CD8-positive, alpha-beta memory T cell (primary cell): ENCODE measurements around the gene HLA-DMA. TPM values are rescaled to one million over a fixed set of nuclear protein-coding genes. Genes with fewer than 3 reads are reported as not detected.

ENCODE experiments used
- CTCF ChIA-PET: fragments of 350-600 bp; sonication (Branson Sonifier 250); formaldehyde crosslinking; loops from one replicate; lab custom pipeline; 2021; ENCODE audit warnings: antibody characterized with exemption; lab: Charles Lee
- POLR2A ChIA-PET: fragments of 350-600 bp; sonication (Branson Sonifier 250); formaldehyde crosslinking; loops from one replicate; lab custom pipeline; 2021; ENCODE audit warnings: antibody characterized with exemption; lab: Charles Lee
- DNase-seq, 5 donors: peaks; one replicate each; pipeline versions ENCODE4 v3.0.0 to v3.0.0-alpha.2; 2020 to 2022; ENCODE audit warnings: mixed read lengths in 1 of 5
- H3K27ac ChIP-seq: one replicate; pipeline ENCODE4 v1.7.0; 2013; ENCODE audit warnings: low read depth, mild to moderate bottlenecking, low read length, moderate library complexity
- H3K27me3 ChIP-seq: 2 replicates; pipeline ENCODE4 v1.7.0; 2013; ENCODE audit warnings: low read length, mild to moderate bottlenecking; ENCODE audit not compliant: insufficient read depth, poor library complexity, severe bottlenecking
- H3K36me3 ChIP-seq: 2 replicates; pipeline ENCODE4 v1.7.0; 2013; ENCODE audit warnings: mild to moderate bottlenecking, low read length, moderate library complexity; ENCODE audit not compliant: insufficient read depth
- H3K4me1 ChIP-seq: 2 replicates; pipeline ENCODE4 v1.7.0; 2013; ENCODE audit warnings: mild to moderate bottlenecking, low read length, moderate library complexity; ENCODE audit not compliant: insufficient read depth
- H3K4me3 ChIP-seq: 2 replicates; pipeline ENCODE4 v1.7.0; 2013; ENCODE audit warnings: mild to moderate bottlenecking, low read length
- H3K9me3 ChIP-seq: 2 replicates; pipeline ENCODE4 v1.7.0; 2013; ENCODE audit warnings: mild to moderate bottlenecking, low read length
- H3K27ac Mint-ChIP-seq, 8 donors: one replicate each; pipeline ENCODE4 v1.8.0; 2020 to 2021; ENCODE audit warnings: mixed read lengths in 8 of 8, mild to moderate bottlenecking in 6 of 8, inconsistent platforms in 3 of 8, moderate library complexity in 3 of 8
- H3K27me3 Mint-ChIP-seq, 2 donors: one replicate each; pipeline ENCODE4 v1.8.0; 2020 to 2021; ENCODE audit warnings: mixed read lengths in 2 of 2, mild to moderate bottlenecking in 1 of 2, moderate library complexity in 1 of 2
- H3K36me3 Mint-ChIP-seq, 3 donors: one replicate each; pipeline ENCODE4 v1.8.0; 2020 to 2021; ENCODE audit warnings: mixed read lengths in 3 of 3, inconsistent platforms in 1 of 3, mild to moderate bottlenecking in 1 of 3
- H3K4me1 Mint-ChIP-seq, 3 donors: one replicate each; pipeline ENCODE4 v1.8.0; 2020 to 2021; ENCODE audit warnings: mixed read lengths in 3 of 3, inconsistent platforms in 1 of 3, mild to moderate bottlenecking in 1 of 3
- H3K4me3 Mint-ChIP-seq, 7 donors: one replicate each; pipeline ENCODE4 v1.8.0; 2020 to 2021; ENCODE audit warnings: mixed read lengths in 7 of 7, mild to moderate bottlenecking in 6 of 7, moderate library complexity in 4 of 7, inconsistent platforms in 2 of 7
- H3K9me3 Mint-ChIP-seq, 5 donors: one replicate each; pipeline ENCODE4 v1.8.0; 2020 to 2022; ENCODE audit warnings: mixed read lengths in 5 of 5, mild to moderate bottlenecking in 3 of 5, moderate library complexity in 2 of 5, inconsistent platforms in 1 of 5
- polyA plus RNA-seq: library from polyadenylated mRNA; unstranded; fragments of 300-500 nt; fragmentation: Illumina TruSeq; gene quantifications from one replicate; pipeline ENCODE4 v1.2.3, GENCODE V29; 2021
- total RNA-seq, 2 experiments: library from RNA; stranded (reverse); gene quantifications; one replicate each; pipeline ENCODE4 v1.2.3, GENCODE V29; 2021

Gene HLA-DMA
- total and polyA plus RNA-seq, 3 experiments from 2014 or later = 14.0 to 35.0 (median 16.5) TPM

DNA sequence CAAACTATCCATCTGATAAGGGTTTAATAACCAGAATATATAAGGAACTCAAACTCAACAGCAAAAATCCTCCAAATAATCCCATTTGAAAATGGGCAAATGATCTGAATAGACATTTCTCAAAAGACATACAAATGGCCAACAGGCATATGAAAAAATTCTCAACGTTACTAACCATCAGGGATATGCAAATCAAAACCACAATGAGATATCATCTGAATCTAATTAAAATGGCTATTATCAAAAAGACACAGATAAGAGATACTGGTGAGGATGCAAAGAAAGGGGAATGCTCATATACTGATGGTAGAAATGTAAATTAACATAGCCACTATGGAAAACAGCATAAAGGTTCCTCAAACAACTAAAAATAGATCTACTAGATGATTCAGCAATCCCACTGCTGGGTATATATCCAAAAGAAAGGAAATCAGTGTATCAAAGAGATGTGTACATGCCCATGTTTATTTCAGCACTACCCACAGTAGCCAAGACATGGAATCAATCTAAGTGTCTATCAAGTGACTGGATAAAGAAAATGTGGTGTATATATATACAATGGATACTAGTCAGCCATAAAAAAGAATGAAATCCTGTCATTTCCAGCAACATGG is 9.4 kb upstream of the HLA-DMA start:
- no peak for DNase-seq
- H3K36me3 ChIP-seq = no peaks in the 10 kb centered on the region
- H3K27ac ChIP-seq = no peak overlapping the region
- no peak overlapping the region for H3K4me3 ChIP-seq
- Mint-ChIP-seq H3K9me3 (no peaks in the 10 kb centered on the region), H3K4me3 (peak overlapping the region in 2 of 7 donors; percentile 16 to 34), H3K36me3 (peaks cover 0 to 10% (median 5%) of the 10 kb centered on the region in 3 donors), H3K27me3 (peaks cover 0 to 3% of the 10 kb centered on the region in 2 donors), H3K27ac (peak overlapping the region in 7 of 8 donors; percentile 5 to 64 (median 44)), H3K4me1 (peaks cover 61 to 82% (median 61%) of the 10 kb centered on the region in 3 donors)
- CTCF ChIA-PET = interaction anchor here (0.8 to 16.7 kb wide), 7 partner anchors 8 to 124 kb away, joined by 3 to 270 read pairs (median 8); partner anchors contain the start of genes HLA-DMA and TAP2
- peaks cover 34% of the 10 kb centered on the region for H3K4me1 ChIP-seq
- no peaks in the 10 kb centered on the region for H3K9me3 ChIP-seq
- POLR2A ChIA-PET = interaction anchor here (1.0 to 2.6 kb wide), 3 partner anchors 9 to 29 kb away, joined by 3 to 21 read pairs (median 6); partner anchors contain the start of gene HLA-DMA
- H3K27me3 ChIP-seq = no peaks in the 10 kb centered on the region

DNA sequence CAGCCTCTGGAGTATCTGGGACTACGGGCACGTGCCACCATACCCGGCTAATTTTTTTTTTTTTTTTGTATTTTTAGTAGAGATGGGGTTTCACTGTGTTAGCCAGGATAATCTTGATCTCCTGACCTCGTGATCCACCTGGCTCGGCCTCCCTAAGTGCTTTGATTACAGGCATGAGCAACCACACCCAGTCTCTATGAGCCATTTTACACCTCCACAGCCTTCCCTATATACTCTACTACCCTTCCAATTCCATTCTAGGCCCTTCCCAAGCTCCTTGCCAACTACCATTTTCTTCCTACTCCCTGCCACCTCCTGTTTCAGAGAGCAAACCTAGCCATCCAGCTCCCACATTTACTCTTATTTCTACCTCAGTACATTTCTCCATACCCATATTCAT is 7.7 kb upstream of the HLA-DMA start:
- H3K27ac Mint-ChIP-seq = peak overlapping the region in 4 of 8 donors; percentile 4 to 91 (median 46)
- ChIA-PET CTCF (interaction anchor here (1.5 to 16.7 kb wide), 3 partner anchors 8 to 25 kb away, joined by 7 to 248 read pairs (median 8); partner anchors contain the start of gene HLA-DMA), POLR2A (interaction anchor here (1.2 kb wide), 1 partner anchor 11 kb away, joined by 3 read pairs; no protein-coding TSS in a partner anchor)
- no peak overlapping the region for H3K27ac ChIP-seq
- H3K4me3 Mint-ChIP-seq = no peak overlapping the region
- H3K4me3 ChIP-seq = no peak overlapping the region
- H3K36me3 ChIP-seq = no peaks in the 10 kb centered on the region
- H3K9me3 ChIP-seq = no peaks in the 10 kb centered on the region
- peaks cover 0 to 12% (median 5%) of the 10 kb centered on the region in 3 donors for H3K36me3 Mint-ChIP-seq
- H3K27me3 Mint-ChIP-seq = peaks cover 0 to 3% of the 10 kb centered on the region in 2 donors
- peaks cover 43 to 76% (median 49%) of the 10 kb centered on the region in 3 donors for H3K4me1 Mint-ChIP-seq
- H3K9me3 Mint-ChIP-seq = no peaks in the 10 kb centered on the region
- H3K4me1 ChIP-seq = peaks cover 16% of the 10 kb centered on the region
- H3K27me3 ChIP-seq = no peaks in the 10 kb centered on the region
- no peak for DNase-seq

DNA sequence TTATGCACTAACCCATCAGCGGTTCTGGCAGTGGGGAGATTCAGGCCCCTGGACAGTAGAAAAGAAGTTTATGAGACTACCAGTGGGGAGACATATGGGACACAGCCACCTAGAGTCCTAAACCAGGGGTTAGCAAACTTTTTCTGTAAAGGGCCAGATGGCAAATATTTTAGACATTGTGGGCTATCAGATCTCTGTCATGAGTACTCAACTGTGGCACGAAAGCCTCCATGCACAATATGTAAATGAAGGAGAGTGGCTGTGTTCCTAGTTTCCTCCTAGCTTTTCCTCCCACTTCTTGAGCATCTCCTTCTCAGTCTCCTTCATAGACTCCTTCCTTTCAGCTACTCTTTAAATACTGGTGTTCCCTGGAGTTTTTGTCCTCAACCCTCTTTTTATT is 3.3 kb upstream of the HLA-DMA start:
- Mint-ChIP-seq H3K27me3 (peaks cover 0 to 3% of the 10 kb centered on the region in 2 donors), H3K36me3 (peaks cover 0 to 8% (median 5%) of the 10 kb centered on the region in 3 donors), H3K4me3 (no peak overlapping the region), H3K27ac (peak overlapping the region in 2 of 8 donors; percentile 19 to 52), H3K9me3 (no peaks in the 10 kb centered on the region), H3K4me1 (peaks cover 43 to 72% (median 44%) of the 10 kb centered on the region in 3 donors)
- CTCF ChIA-PET = interaction anchor here (1.4 to 11.0 kb wide), 5 partner anchors 13 to 76 kb away, joined by 4 to 270 read pairs (median 97); partner anchors contain the start of genes BRD2 and HLA-DMB
- Histone ChIP-seq H3K27me3 (no peaks in the 10 kb centered on the region), H3K4me3 (no peak overlapping the region), H3K27ac (no peak overlapping the region), H3K36me3 (no peaks in the 10 kb centered on the region), H3K9me3 (no peaks in the 10 kb centered on the region), H3K4me1 (peaks cover 17% of the 10 kb centered on the region)
- POLR2A ChIA-PET = interaction anchor here (7.8 kb wide), 1 partner anchor 15 kb away, joined by 164 read pairs; the partner anchor contains the start of gene BRD2
- DNase-seq = no peak

DNA sequence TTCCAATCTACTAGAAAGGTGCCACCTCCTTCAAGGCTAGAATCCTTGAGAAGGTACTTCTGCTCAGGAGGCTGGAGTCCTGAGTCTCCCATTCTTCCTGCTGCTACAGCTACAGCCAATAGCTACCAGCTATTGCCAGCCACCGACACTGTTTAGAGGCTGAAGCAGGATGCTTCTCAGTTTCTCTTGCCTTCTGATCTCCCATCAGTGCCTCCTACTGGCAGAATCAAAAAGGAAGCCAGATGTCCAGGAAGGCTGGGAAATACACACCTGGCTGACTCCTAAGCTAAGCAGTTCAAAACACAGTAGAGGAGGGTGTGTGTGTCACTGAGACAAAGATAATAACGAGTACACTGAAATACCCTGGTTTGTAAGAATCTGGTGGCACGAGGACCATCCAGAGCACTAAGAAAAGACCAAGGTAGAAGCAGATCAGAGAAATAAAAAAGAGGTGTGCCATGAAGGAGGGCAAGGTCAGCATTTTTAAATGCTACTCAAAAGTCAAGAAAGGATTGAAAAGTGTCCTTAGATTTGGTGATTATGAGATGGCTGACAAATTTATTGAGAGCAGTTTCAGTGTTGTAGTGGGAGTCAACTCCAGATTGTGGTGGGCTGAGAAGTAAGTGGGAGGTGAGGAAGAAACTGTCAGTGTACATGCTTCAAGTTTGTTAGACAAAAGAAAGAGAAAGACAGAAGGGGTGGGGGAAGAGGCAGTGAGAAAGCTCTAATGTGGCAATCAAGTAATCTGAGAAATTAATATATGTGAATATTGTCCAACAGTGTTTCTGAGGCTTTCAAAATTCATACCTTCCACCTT is 2.3 kb upstream of the HLA-DMA start:
- H3K4me1 ChIP-seq = peaks cover 17% of the 10 kb centered on the region
- Mint-ChIP-seq H3K4me1 (peaks cover 39 to 75% (median 40%) of the 10 kb centered on the region in 3 donors), H3K4me3 (no peak overlapping the region), H3K27me3 (no peaks in the 10 kb centered on the region), H3K36me3 (peaks cover 0 to 9% (median 5%) of the 10 kb centered on the region in 3 donors), H3K9me3 (no peaks in the 10 kb centered on the region), H3K27ac (peak overlapping the region in 3 of 8 donors; percentile 13 to 61 (median 19))
- no peak overlapping the region for H3K4me3 ChIP-seq
- no peaks in the 10 kb centered on the region for H3K36me3 ChIP-seq
- DNase-seq = peak in 2 of 5 donors; percentile 21 to 54
- POLR2A ChIA-PET = interaction anchor here (0.6 to 7.8 kb wide), 5 partner anchors 11 to 1251 kb away, joined by 3 to 164 read pairs (median 4); partner anchors contain the start of gene BRD2
- H3K27ac ChIP-seq = no peak overlapping the region
- H3K27me3 ChIP-seq = no peaks in the 10 kb centered on the region
- no peaks in the 10 kb centered on the region for H3K9me3 ChIP-seq
- CTCF ChIA-PET = interaction anchor here (0.7 to 11.0 kb wide), 12 partner anchors 13 to 117 kb away, joined by 3 to 270 read pairs (median 7); partner anchors contain the start of genes BRD2, HLA-DMB and TAP2

DNA sequence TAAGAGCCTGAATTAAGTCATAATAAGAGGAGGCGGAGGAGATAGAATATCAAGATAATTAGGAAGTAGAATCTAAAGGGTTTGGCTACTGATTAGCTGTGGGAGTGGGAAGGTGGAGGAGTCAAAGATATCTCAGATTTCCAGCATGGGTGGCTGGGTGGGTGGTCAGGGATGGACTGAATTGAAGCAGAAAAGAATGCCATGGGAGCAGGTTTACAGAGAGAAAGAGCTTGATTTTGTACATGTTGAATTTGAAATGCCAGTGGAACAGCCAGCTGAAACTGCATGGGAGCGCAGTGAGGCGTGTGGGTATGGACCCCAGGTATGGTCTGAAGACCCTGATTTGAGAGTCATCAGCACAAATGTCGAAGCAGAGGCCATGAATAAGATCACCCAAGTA is 1.4 kb upstream of the HLA-DMA start:
- no peak overlapping the region for H3K27ac ChIP-seq
- CTCF ChIA-PET = interaction anchor here (1.0 to 11.0 kb wide), 15 partner anchors 12 to 109 kb away, joined by 3 to 270 read pairs (median 8); partner anchors contain the start of genes BRD2, HLA-DMB, PSMB9 and TAP1
- no peaks in the 10 kb centered on the region for H3K9me3 Mint-ChIP-seq
- no peak overlapping the region for H3K4me3 ChIP-seq
- peak overlapping the region in 1 of 8 donors; percentile 53 for H3K27ac Mint-ChIP-seq
- no peaks in the 10 kb centered on the region for H3K27me3 ChIP-seq
- no peaks in the 10 kb centered on the region for H3K36me3 ChIP-seq
- DNase-seq = no peak
- H3K4me1 Mint-ChIP-seq = peaks cover 42 to 76% (median 49%) of the 10 kb centered on the region in 3 donors
- no peaks in the 10 kb centered on the region for H3K27me3 Mint-ChIP-seq
- H3K4me1 ChIP-seq = peaks cover 23% of the 10 kb centered on the region
- H3K4me3 Mint-ChIP-seq = no peak overlapping the region
- H3K36me3 Mint-ChIP-seq = peaks cover 0 to 17% (median 8%) of the 10 kb centered on the region in 3 donors
- POLR2A ChIA-PET = interaction anchor here (0.9 to 7.8 kb wide), 6 partner anchors 9 to 60 kb away, joined by 3 to 164 read pairs (median 6); partner anchors contain the start of genes BRD2 and HLA-DMB
- H3K9me3 ChIP-seq = no peaks in the 10 kb centered on the region

DNA sequence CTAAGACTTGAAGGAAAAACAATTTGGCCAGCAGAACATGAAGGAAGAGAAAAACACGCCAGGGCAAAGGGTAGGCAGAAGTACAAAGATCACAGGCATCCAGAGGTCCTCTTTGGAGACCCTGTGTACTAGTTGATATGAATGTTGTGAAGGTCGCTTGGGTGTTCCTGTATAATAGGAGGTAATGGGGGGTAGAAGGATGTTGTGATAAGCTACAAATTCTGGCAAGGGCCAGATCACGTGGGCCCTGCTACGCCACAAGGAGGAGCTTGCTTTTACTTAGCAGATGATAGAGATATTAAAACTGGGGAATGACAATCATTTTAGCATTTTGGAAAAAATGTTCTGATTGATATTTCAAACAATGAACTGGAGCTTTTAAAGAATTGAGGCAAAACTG is 878 bp upstream of the HLA-DMA start:
- Histone ChIP-seq H3K27me3 (no peaks in the 10 kb centered on the region), H3K36me3 (no peaks in the 10 kb centered on the region), H3K27ac (no peak overlapping the region), H3K9me3 (no peaks in the 10 kb centered on the region), H3K4me1 (peaks cover 23% of the 10 kb centered on the region), H3K4me3 (no peak overlapping the region)
- Mint-ChIP-seq H3K36me3 (peaks cover 0 to 18% (median 8%) of the 10 kb centered on the region in 3 donors), H3K4me3 (no peak overlapping the region), H3K27me3 (no peaks in the 10 kb centered on the region), H3K9me3 (no peaks in the 10 kb centered on the region), H3K27ac (peak overlapping the region in 5 of 8 donors; percentile 30 to 95 (median 84)), H3K4me1 (peaks cover 42 to 80% (median 52%) of the 10 kb centered on the region in 3 donors)
- POLR2A ChIA-PET = interaction anchor here (0.6 to 7.8 kb wide), 13 partner anchors 9 to 115 kb away, joined by 3 to 164 read pairs (median 4); partner anchors contain the start of genes BRD2, HLA-DMB and TAP2
- CTCF ChIA-PET = interaction anchor here (1.1 to 11.0 kb wide), 19 partner anchors 7 to 115 kb away, joined by 3 to 270 read pairs (median 9); partner anchors contain the start of genes BRD2, HLA-DMB, PSMB9 and TAP1
- DNase-seq = no peak

DNA sequence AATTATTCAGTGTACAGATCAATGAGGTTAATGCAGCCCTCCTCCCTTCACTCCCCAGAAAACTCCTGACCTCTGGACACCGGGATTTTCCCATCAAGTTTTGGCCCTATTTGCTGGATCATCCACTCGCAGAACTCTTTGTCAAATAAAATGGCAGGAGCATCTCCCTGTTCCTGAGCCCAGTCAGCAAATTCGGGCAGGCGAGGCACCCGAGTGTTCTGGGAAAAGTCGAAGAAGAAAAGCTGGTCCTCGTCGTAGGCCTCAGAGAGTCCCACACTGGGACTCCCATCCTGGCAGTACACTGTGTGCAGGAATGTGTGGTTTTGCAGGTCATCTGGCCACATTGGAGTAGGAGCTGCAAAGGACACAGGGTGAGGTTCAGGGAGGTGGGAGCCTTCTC is 2.4 kb downstream of the HLA-DMA start:
- Mint-ChIP-seq H3K4me3 (peak overlapping the region in 3 of 7 donors; percentile 14 to 43 (median 30)), H3K27ac (peak overlapping the region in 3 of 8 donors; percentile 53 to 81 (median 72)), H3K27me3 (no peaks in the 10 kb centered on the region), H3K36me3 (peaks cover 0 to 11% (median 4%) of the 10 kb centered on the region in 3 donors), H3K9me3 (no peaks in the 10 kb centered on the region), H3K4me1 (peaks cover 47 to 84% (median 76%) of the 10 kb centered on the region in 3 donors)
- Histone ChIP-seq H3K36me3 (no peaks in the 10 kb centered on the region), H3K4me3 (no peak overlapping the region), H3K27me3 (no peaks in the 10 kb centered on the region), H3K9me3 (no peaks in the 10 kb centered on the region), H3K27ac (no peak overlapping the region), H3K4me1 (peaks cover 26% of the 10 kb centered on the region)
- no peak for DNase-seq
- ChIA-PET CTCF (interaction anchor here (1.3 to 11.0 kb wide), 5 partner anchors 9 to 112 kb away, joined by 3 to 270 read pairs (median 97); partner anchors contain the start of genes BRD2 and TAP2), POLR2A (interaction anchor here (1.5 to 7.8 kb wide), 2 partner anchors 9 to 21 kb away, joined by 5 to 164 read pairs; partner anchors contain the start of gene BRD2)
